HEK293 (cell line): ENCODE results near the gene GNPTAB.

ENCODE experiments used
- CTCF ChIA-PET: fragments of 350-600 bp; formaldehyde crosslinking; extraction: SDS; loops from one replicate; lab custom pipeline; 2021; ENCODE audit warnings: antibody characterized with exemption; lab: Yijun Ruan, JAX
- POLR2A ChIA-PET: fragments of 300-600 bp; formaldehyde crosslinking; extraction: SDS; loops from one replicate; lab custom pipeline; 2020; ENCODE audit warnings: antibody characterized with exemption, inconsistent platforms; lab: Yijun Ruan, JAX
- H3K27ac ChIP-seq: fragments of 200-500 bp; sonication (Bioruptor generic); 2 replicates; pipeline ENCODE4 v1.5.1; 2014; ENCODE audit warnings: low read depth, low read length, control low read depth, inconsistent platforms; ENCODE audit errors: extremely low read depth
- H3K36me3 ChIP-seq, 2 experiments: fragments of 200-500 bp in 1 of 2; sonication (Bioruptor generic) in 1 of 2; 1 replicate in 1 of 2; 2 replicates in 1 of 2; pipeline ENCODE4 v1.5.1; 2014 to 2017; ENCODE audit warnings: inconsistent platforms in 2 of 2, low read length in 2 of 2; ENCODE audit not compliant: control insufficient read depth in 2 of 2, insufficient read depth in 1 of 2
- H3K4me1 ChIP-seq: fragments of 200-500 bp; sonication (Bioruptor generic); 2 replicates; pipeline ENCODE4 v1.5.1; 2014; ENCODE audit warnings: mild to moderate bottlenecking, low read length, inconsistent platforms; ENCODE audit not compliant: control insufficient read depth, insufficient read depth
- H3K4me3 ChIP-seq: 2 replicates; pipeline ENCODE4 v1.5.1; 2011; ENCODE audit warnings: low read depth, mild to moderate bottlenecking, control low read depth, low read length, moderate library complexity
- H3K9me3 ChIP-seq: fragments of 200-500 bp; sonication (Bioruptor generic); 2 replicates; pipeline ENCODE4 v1.5.1; 2014; ENCODE audit warnings: low read depth, low read length, inconsistent platforms; ENCODE audit not compliant: control insufficient read depth, insufficient read depth
- BCL11A ChIP-seq: fragments of 450-650 bp; formaldehyde crosslinking; IDR thresholded peaks from 2 replicates; pipeline ENCODE4 v1.5.1; 2016; ENCODE audit warnings: low read depth, missing biosample characterization, missing genetic modification characterization
- FEZF1 ChIP-seq: fragments of 450-650 bp; formaldehyde crosslinking; IDR thresholded peaks from 2 replicates; pipeline ENCODE4 v1.5.1; 2016; ENCODE audit warnings: missing biosample characterization, missing genetic modification characterization
- OSR2 ChIP-seq: fragments of 450-650 bp; formaldehyde crosslinking; IDR thresholded peaks from 2 replicates; pipeline ENCODE4 v1.5.1; 2016; ENCODE audit warnings: missing biosample characterization, missing genetic modification characterization
- ZNF214 ChIP-seq: fragments of 450-650 bp; formaldehyde crosslinking; IDR thresholded peaks from 2 replicates; pipeline ENCODE4 v1.5.1; 2017; ENCODE audit warnings: missing biosample characterization, mild to moderate bottlenecking, missing genetic modification characterization, borderline replicate concordance
- ZNF274 ChIP-seq, 2 experiments: fragments of 200-500 bp in 1 of 2; fragments of 450-650 bp in 1 of 2; sonication (Bioruptor generic) in 1 of 2; formaldehyde crosslinking in 1 of 2; IDR thresholded peaks; 2 replicates each; pipeline versions ENCODE4 v1.5.1 to v1.6.1; 2014 to 2016; ENCODE audit warnings: borderline replicate concordance in 1 of 2, inconsistent platforms in 1 of 2, low read length in 1 of 2, missing biosample characterization in 1 of 2, missing genetic modification characterization in 1 of 2
- ZNF48 ChIP-seq: fragments of 450-650 bp; formaldehyde crosslinking; IDR thresholded peaks from 2 replicates; pipeline ENCODE4 v1.5.1; 2016; ENCODE audit warnings: missing biosample characterization, missing genetic modification characterization
- ZNF596 ChIP-seq: fragments of 450-650 bp; IDR thresholded peaks from 2 replicates; pipeline ENCODE4 v1.5.0; 2018; ENCODE audit warnings: missing biosample characterization, mild to moderate bottlenecking, missing genetic modification characterization, moderate library complexity
- ZNF624 ChIP-seq: fragments of 450-650 bp; formaldehyde crosslinking; IDR thresholded peaks from 2 replicates; pipeline ENCODE4 v1.5.1; 2017; ENCODE audit warnings: missing biosample characterization, missing genetic modification characterization
- ZNF658 ChIP-seq: fragments of 450-650 bp; formaldehyde crosslinking; IDR thresholded peaks from 2 replicates; pipeline ENCODE4; 2016; ENCODE audit warnings: missing biosample characterization, missing genetic modification characterization
- TF ChIP-seq, protein P1 (sequence below): fragments of 450-650 bp; formaldehyde crosslinking; IDR thresholded peaks from 2 replicates; pipeline ENCODE4 v1.5.1; 2016; ENCODE audit warnings: missing biosample characterization, missing genetic modification characterization, borderline replicate concordance
- TF ChIP-seq, protein P2 (sequence below): fragments of 450-650 bp; formaldehyde crosslinking; IDR thresholded peaks from 2 replicates; pipeline ENCODE4 v1.5.1; 2016; ENCODE audit warnings: missing biosample characterization, missing genetic modification characterization
- TF ChIP-seq, protein P3 (sequence below): fragments of 450-650 bp; formaldehyde crosslinking; IDR thresholded peaks from 2 replicates; pipeline ENCODE4 v1.5.1; 2017; ENCODE audit warnings: missing biosample characterization, missing genetic modification characterization
- TF ChIP-seq, protein P4 (sequence below): fragments of 450-650 bp; formaldehyde crosslinking; IDR thresholded peaks from 2 replicates; pipeline ENCODE4 v1.5.1; 2017; ENCODE audit warnings: missing biosample characterization, missing genetic modification characterization
- TF ChIP-seq, protein P5 (sequence below): fragments of 450-650 bp; formaldehyde crosslinking; IDR thresholded peaks from 2 replicates; pipeline ENCODE4 v1.5.0; 2017; ENCODE audit warnings: missing biosample characterization, missing genetic modification characterization, borderline replicate concordance

GNPTAB gene

DNA sequence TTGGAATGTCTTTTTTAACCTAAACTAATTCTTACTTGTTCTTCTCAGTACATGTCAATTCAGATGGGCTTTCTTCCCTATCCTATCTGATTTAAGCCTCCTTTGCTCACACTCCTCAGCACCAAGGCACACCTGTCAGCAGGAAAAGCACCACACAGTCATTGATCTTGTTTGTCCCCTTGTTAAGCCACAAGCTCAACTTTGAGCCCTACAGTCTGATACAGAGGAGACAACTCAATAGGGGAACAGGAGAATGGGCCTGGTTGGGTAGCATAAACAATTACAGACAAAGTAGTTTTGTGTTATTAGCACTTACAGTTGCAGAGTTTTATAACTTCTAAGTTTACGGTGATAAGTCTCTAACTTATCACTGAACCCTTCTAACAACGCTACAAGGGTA is 62.0 kb downstream of the GNPTAB start:
- Histone ChIP-seq H3K27ac (no peak overlapping the region), H3K4me3 (no peak overlapping the region)
- no peak for TF ChIP-seq ZNF48
- TF ChIP-seq, protein P1, sequence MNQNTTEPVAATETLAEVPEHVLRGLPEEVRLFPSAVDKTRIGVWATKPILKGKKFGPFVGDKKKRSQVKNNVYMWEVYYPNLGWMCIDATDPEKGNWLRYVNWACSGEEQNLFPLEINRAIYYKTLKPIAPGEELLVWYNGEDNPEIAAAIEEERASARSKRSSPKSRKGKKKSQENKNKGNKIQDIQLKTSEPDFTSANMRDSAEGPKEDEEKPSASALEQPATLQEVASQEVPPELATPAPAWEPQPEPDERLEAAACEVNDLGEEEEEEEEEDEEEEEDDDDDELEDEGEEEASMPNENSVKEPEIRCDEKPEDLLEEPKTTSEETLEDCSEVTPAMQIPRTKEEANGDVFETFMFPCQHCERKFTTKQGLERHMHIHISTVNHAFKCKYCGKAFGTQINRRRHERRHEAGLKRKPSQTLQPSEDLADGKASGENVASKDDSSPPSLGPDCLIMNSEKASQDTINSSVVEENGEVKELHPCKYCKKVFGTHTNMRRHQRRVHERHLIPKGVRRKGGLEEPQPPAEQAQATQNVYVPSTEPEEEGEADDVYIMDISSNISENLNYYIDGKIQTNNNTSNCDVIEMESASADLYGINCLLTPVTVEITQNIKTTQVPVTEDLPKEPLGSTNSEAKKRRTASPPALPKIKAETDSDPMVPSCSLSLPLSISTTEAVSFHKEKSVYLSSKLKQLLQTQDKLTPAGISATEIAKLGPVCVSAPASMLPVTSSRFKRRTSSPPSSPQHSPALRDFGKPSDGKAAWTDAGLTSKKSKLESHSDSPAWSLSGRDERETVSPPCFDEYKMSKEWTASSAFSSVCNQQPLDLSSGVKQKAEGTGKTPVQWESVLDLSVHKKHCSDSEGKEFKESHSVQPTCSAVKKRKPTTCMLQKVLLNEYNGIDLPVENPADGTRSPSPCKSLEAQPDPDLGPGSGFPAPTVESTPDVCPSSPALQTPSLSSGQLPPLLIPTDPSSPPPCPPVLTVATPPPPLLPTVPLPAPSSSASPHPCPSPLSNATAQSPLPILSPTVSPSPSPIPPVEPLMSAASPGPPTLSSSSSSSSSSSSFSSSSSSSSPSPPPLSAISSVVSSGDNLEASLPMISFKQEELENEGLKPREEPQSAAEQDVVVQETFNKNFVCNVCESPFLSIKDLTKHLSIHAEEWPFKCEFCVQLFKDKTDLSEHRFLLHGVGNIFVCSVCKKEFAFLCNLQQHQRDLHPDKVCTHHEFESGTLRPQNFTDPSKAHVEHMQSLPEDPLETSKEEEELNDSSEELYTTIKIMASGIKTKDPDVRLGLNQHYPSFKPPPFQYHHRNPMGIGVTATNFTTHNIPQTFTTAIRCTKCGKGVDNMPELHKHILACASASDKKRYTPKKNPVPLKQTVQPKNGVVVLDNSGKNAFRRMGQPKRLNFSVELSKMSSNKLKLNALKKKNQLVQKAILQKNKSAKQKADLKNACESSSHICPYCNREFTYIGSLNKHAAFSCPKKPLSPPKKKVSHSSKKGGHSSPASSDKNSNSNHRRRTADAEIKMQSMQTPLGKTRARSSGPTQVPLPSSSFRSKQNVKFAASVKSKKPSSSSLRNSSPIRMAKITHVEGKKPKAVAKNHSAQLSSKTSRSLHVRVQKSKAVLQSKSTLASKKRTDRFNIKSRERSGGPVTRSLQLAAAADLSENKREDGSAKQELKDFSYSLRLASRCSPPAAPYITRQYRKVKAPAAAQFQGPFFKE (tag by site-specific recombination): no peak
- TF ChIP-seq, all 188 proteins: peak for 0
- Histone ChIP-seq H3K9me3 (no peaks in the 10 kb centered on the region), H3K36me3 (peaks cover 9 to 26% of the 10 kb centered on the region in 2 experiments; a peak in 1 of 3 replicates), H3K4me1 (no peaks in the 10 kb centered on the region)
- ChIA-PET CTCF (interaction anchor here (0.6 to 1.2 kb wide), 5 partner anchors 22 to 1111 kb away, joined by 3 to 4 read pairs (median 3); partner anchors contain the start of gene ARL1), POLR2A (no interaction called here)

DNA sequence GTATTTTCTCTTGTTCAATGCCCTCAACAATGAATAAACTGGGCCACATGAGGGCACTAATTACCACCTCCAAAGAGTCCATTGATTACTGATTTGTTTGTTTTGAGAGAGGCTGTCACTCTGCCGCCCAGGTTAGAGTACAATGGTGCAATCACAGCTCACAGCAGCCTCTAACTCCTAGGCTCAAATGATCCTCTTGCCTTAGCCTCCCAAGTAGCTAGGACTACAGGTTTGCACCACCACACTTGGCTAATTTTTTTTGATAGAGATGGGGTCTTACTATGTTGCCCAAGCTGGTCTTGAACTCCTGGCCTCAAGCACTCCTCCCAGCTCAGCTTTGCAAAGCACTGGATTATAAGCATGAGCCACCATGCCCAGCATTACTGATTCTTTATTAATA is 63.2 kb downstream of the GNPTAB start:
- ChIA-PET POLR2A (no interaction called here), CTCF (interaction anchor here (0.5 to 1.1 kb wide), 3 partner anchors 38 to 1043 kb away, joined by 3 to 5 read pairs (median 3); no protein-coding TSS in a partner anchor)
- no peak overlapping the region for H3K4me3 ChIP-seq
- H3K9me3 ChIP-seq: no peaks in the 10 kb centered on the region
- no peak overlapping the region for H3K27ac ChIP-seq
- no peaks in the 10 kb centered on the region for H3K4me1 ChIP-seq
- H3K36me3 ChIP-seq: peaks cover 9 to 31% of the 10 kb centered on the region in 2 experiments; a peak in 1 of 3 replicates
- no peak for TF ChIP-seq FEZF1 (tag by site-specific recombination)
- no peak for TF ChIP-seq ZNF596 (tag by site-specific recombination)
- TF ChIP-seq ZNF274 (IDR thresholded peaks at IDR 0.05; ENCODE audit: low read length): no peak
- no peak for TF ChIP-seq ZNF274 (tag by site-specific recombination; IDR thresholded peaks at IDR 0.05; ENCODE audit: borderline replicate concordance)
- no peak for TF ChIP-seq ZNF214 (tag by site-specific recombination)
- no peak for TF ChIP-seq BCL11A (tag by site-specific recombination)
- no peak for TF ChIP-seq ZNF624 (tag by site-specific recombination)
- TF ChIP-seq OSR2 (tag by site-specific recombination): no peak
- TF ChIP-seq, protein P2, sequence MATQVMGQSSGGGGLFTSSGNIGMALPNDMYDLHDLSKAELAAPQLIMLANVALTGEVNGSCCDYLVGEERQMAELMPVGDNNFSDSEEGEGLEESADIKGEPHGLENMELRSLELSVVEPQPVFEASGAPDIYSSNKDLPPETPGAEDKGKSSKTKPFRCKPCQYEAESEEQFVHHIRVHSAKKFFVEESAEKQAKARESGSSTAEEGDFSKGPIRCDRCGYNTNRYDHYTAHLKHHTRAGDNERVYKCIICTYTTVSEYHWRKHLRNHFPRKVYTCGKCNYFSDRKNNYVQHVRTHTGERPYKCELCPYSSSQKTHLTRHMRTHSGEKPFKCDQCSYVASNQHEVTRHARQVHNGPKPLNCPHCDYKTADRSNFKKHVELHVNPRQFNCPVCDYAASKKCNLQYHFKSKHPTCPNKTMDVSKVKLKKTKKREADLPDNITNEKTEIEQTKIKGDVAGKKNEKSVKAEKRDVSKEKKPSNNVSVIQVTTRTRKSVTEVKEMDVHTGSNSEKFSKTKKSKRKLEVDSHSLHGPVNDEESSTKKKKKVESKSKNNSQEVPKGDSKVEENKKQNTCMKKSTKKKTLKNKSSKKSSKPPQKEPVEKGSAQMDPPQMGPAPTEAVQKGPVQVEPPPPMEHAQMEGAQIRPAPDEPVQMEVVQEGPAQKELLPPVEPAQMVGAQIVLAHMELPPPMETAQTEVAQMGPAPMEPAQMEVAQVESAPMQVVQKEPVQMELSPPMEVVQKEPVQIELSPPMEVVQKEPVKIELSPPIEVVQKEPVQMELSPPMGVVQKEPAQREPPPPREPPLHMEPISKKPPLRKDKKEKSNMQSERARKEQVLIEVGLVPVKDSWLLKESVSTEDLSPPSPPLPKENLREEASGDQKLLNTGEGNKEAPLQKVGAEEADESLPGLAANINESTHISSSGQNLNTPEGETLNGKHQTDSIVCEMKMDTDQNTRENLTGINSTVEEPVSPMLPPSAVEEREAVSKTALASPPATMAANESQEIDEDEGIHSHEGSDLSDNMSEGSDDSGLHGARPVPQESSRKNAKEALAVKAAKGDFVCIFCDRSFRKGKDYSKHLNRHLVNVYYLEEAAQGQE (tag by site-specific recombination): no peak
- TF ChIP-seq, protein P3, sequence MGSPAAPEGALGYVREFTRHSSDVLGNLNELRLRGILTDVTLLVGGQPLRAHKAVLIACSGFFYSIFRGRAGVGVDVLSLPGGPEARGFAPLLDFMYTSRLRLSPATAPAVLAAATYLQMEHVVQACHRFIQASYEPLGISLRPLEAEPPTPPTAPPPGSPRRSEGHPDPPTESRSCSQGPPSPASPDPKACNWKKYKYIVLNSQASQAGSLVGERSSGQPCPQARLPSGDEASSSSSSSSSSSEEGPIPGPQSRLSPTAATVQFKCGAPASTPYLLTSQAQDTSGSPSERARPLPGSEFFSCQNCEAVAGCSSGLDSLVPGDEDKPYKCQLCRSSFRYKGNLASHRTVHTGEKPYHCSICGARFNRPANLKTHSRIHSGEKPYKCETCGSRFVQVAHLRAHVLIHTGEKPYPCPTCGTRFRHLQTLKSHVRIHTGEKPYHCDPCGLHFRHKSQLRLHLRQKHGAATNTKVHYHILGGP (tag by site-specific recombination): no peak
- TF ChIP-seq, protein P4, sequence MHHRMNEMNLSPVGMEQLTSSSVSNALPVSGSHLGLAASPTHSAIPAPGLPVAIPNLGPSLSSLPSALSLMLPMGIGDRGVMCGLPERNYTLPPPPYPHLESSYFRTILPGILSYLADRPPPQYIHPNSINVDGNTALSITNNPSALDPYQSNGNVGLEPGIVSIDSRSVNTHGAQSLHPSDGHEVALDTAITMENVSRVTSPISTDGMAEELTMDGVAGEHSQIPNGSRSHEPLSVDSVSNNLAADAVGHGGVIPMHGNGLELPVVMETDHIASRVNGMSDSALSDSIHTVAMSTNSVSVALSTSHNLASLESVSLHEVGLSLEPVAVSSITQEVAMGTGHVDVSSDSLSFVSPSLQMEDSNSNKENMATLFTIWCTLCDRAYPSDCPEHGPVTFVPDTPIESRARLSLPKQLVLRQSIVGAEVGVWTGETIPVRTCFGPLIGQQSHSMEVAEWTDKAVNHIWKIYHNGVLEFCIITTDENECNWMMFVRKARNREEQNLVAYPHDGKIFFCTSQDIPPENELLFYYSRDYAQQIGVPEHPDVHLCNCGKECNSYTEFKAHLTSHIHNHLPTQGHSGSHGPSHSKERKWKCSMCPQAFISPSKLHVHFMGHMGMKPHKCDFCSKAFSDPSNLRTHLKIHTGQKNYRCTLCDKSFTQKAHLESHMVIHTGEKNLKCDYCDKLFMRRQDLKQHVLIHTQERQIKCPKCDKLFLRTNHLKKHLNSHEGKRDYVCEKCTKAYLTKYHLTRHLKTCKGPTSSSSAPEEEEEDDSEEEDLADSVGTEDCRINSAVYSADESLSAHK (tag by site-specific recombination): no peak
- TF ChIP-seq ZNF658 (tag by site-specific recombination): no peak
- TF ChIP-seq, protein P5, sequence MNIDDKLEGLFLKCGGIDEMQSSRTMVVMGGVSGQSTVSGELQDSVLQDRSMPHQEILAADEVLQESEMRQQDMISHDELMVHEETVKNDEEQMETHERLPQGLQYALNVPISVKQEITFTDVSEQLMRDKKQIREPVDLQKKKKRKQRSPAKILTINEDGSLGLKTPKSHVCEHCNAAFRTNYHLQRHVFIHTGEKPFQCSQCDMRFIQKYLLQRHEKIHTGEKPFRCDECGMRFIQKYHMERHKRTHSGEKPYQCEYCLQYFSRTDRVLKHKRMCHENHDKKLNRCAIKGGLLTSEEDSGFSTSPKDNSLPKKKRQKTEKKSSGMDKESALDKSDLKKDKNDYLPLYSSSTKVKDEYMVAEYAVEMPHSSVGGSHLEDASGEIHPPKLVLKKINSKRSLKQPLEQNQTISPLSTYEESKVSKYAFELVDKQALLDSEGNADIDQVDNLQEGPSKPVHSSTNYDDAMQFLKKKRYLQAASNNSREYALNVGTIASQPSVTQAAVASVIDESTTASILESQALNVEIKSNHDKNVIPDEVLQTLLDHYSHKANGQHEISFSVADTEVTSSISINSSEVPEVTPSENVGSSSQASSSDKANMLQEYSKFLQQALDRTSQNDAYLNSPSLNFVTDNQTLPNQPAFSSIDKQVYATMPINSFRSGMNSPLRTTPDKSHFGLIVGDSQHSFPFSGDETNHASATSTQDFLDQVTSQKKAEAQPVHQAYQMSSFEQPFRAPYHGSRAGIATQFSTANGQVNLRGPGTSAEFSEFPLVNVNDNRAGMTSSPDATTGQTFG (tag by site-specific recombination): no peak
